ENCODE results near the gene NRXN3.

Gene NRXN3

GRCh38 chr14:78701246-78701645 is 531.1 kb downstream of the NRXN3 start:
- Histone ChIP-seq H3K9ac (ENCODE audit: low read length) (no peak overlapping the region), H3K4me1 (ENCODE audit: control insufficient read depth, insufficient read depth, low read length) (no peaks in the 10 kb centered on the region), H3K36me3 (ENCODE audit: control insufficient read depth, insufficient read depth, low read length) (no peaks in the 10 kb centered on the region), H3K27me3 (ENCODE audit: control insufficient read depth, insufficient read depth, low read length) (no peaks in the 10 kb centered on the region), H3K9me3 (ENCODE audit: control insufficient read depth, low read length) (no peaks in the 10 kb centered on the region), H3K4me3 (ENCODE audit: low read length) (no peak overlapping the region)

- no peaks in the 10 kb centered on the region for H3K4me1 ChIP-seq (ENCODE audit: control insufficient read depth, insufficient read depth, low read length)
- H3K36me3 ChIP-seq (ENCODE audit: control insufficient read depth, insufficient read depth, low read length): no peaks in the 10 kb centered on the region
- H3K9ac ChIP-seq (ENCODE audit: low read length): no peak overlapping the region
- H3K27me3 ChIP-seq (ENCODE audit: control insufficient read depth, insufficient read depth, low read length): peaks cover 3% of the 10 kb centered on the region
- no peaks in the 10 kb centered on the region for H3K9me3 ChIP-seq (ENCODE audit: control insufficient read depth, low read length)
- no peak overlapping the region for H3K4me3 ChIP-seq (ENCODE audit: low read length)
Measured at GRCh38 chr14:78704965-78705364, 534.8 kb downstream of the NRXN3 start.

DNA sequence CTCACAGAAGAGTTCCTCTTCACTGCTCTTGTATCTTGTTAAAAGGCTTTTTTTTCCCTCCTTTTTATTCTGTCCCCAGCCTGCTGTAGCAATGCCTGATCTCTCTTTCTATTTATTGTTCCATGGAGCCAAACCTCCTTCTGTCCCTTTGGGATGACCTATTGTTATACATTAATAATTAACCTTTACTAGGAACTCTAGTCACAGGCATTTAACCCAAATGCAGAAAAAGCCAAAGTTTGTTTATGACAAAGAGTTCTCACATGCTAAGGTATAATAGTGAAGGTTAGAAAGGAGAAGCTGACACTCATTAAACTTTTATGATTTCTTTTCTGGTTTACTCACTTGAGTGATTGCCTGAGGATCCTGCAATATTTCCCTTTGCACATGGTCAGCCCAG is 535.8 kb downstream of the NRXN3 start:
- H3K4me3 ChIP-seq (ENCODE audit: low read length): no peak overlapping the region
- H3K27me3 ChIP-seq (ENCODE audit: control insufficient read depth, insufficient read depth, low read length): peaks cover 3% of the 10 kb centered on the region
- no peaks in the 10 kb centered on the region for H3K9me3 ChIP-seq (ENCODE audit: control insufficient read depth, low read length)
- no peaks in the 10 kb centered on the region for H3K36me3 ChIP-seq (ENCODE audit: control insufficient read depth, insufficient read depth, low read length)
- no peak overlapping the region for H3K9ac ChIP-seq (ENCODE audit: low read length)
- H3K4me1 ChIP-seq (ENCODE audit: control insufficient read depth, insufficient read depth, low read length): no peaks in the 10 kb centered on the region

- no peaks in the 10 kb centered on the region for H3K9me3 ChIP-seq (ENCODE audit: control insufficient read depth, low read length)
- H3K9ac ChIP-seq (ENCODE audit: low read length): no peak overlapping the region
- H3K36me3 ChIP-seq (ENCODE audit: control insufficient read depth, insufficient read depth, low read length): no peaks in the 10 kb centered on the region
- H3K27me3 ChIP-seq (ENCODE audit: control insufficient read depth, insufficient read depth, low read length): peaks cover 3% of the 10 kb centered on the region
- no peak overlapping the region for H3K4me3 ChIP-seq (ENCODE audit: low read length)
- H3K4me1 ChIP-seq (ENCODE audit: control insufficient read depth, insufficient read depth, low read length): no peaks in the 10 kb centered on the region
Measured at GRCh38 chr14:78709795-78710557, 539.8 kb downstream of the NRXN3 start.

DNA sequence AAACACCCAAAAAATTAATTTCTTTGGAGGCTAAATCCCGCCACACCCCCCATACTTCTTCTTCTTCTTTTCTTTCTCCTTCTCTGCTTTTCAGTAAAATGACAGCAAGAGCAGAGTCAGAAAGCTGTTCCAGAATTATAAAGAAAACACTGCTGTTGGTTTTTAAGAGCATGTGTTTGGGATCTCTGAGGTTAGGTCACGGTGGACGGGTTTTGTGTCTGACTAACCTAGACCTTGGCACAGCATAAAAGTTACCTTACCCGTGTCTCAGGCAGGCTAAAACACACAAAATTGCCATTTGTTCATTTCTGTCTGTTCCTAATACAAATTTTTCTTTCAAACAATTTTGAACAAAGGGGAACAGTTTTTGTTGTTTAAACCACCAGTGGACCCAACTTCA is 540.8 kb downstream of the NRXN3 start:
- Histone ChIP-seq H3K4me3 (ENCODE audit: low read length) (no peak overlapping the region), H3K9ac (ENCODE audit: low read length) (no peak overlapping the region), H3K4me1 (ENCODE audit: control insufficient read depth, insufficient read depth, low read length) (no peaks in the 10 kb centered on the region), H3K36me3 (ENCODE audit: control insufficient read depth, insufficient read depth, low read length) (no peaks in the 10 kb centered on the region), H3K27me3 (ENCODE audit: control insufficient read depth, insufficient read depth, low read length) (peaks cover 3% of the 10 kb centered on the region), H3K9me3 (ENCODE audit: control insufficient read depth, low read length) (no peaks in the 10 kb centered on the region)

- H3K36me3 ChIP-seq (ENCODE audit: control insufficient read depth, insufficient read depth, low read length): no peaks in the 10 kb centered on the region
- H3K9me3 ChIP-seq (ENCODE audit: control insufficient read depth, low read length): no peaks in the 10 kb centered on the region
- peaks cover 3% of the 10 kb centered on the region for H3K27me3 ChIP-seq (ENCODE audit: control insufficient read depth, insufficient read depth, low read length)
- no peak overlapping the region for H3K4me3 ChIP-seq (ENCODE audit: low read length)
- no peak overlapping the region for H3K9ac ChIP-seq (ENCODE audit: low read length)
- H3K4me1 ChIP-seq (ENCODE audit: control insufficient read depth, insufficient read depth, low read length): no peaks in the 10 kb centered on the region
Measured at GRCh38 chr14:78713716-78714115, 543.5 kb downstream of the NRXN3 start.

DNA sequence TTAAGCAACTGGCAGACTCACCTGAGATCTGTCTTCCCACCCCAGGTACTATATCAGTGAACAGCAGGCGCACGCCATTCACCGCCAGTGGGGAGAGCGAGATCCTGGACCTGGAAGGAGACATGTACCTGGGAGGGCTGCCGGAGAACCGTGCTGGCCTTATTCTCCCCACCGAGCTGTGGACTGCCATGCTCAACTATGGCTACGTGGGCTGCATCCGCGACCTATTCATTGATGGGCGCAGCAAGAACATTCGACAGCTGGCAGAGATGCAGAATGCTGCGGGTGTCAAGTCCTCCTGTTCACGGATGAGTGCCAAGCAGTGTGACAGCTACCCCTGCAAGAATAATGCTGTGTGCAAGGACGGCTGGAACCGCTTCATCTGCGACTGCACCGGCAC is 544.5 kb downstream of the NRXN3 start:
- H3K4me1 ChIP-seq (ENCODE audit: control insufficient read depth, insufficient read depth, low read length): no peaks in the 10 kb centered on the region
- H3K9ac ChIP-seq (ENCODE audit: low read length): no peak overlapping the region
- no peaks in the 10 kb centered on the region for H3K9me3 ChIP-seq (ENCODE audit: control insufficient read depth, low read length)
- H3K27me3 ChIP-seq (ENCODE audit: control insufficient read depth, insufficient read depth, low read length): no peaks in the 10 kb centered on the region
- H3K36me3 ChIP-seq (ENCODE audit: control insufficient read depth, insufficient read depth, low read length): no peaks in the 10 kb centered on the region
- no peak overlapping the region for H3K4me3 ChIP-seq (ENCODE audit: low read length)

- H3K27me3 ChIP-seq (ENCODE audit: control insufficient read depth, insufficient read depth, low read length): no peaks in the 10 kb centered on the region
- H3K9ac ChIP-seq (ENCODE audit: low read length): no peak overlapping the region
- no peaks in the 10 kb centered on the region for H3K9me3 ChIP-seq (ENCODE audit: control insufficient read depth, low read length)
- H3K4me1 ChIP-seq (ENCODE audit: control insufficient read depth, insufficient read depth, low read length): no peaks in the 10 kb centered on the region
- no peak overlapping the region for H3K4me3 ChIP-seq (ENCODE audit: low read length)
- H3K36me3 ChIP-seq (ENCODE audit: control insufficient read depth, insufficient read depth, low read length): no peaks in the 10 kb centered on the region
Measured at GRCh38 chr14:78721756-78722480, 551.7 kb downstream of the NRXN3 start.

- H3K4me1 ChIP-seq (ENCODE audit: control insufficient read depth, insufficient read depth, low read length): no peaks in the 10 kb centered on the region
Measured at GRCh38 chr14:78725086-78725485, 554.9 kb downstream of the NRXN3 start.

GRCh38 chr14:78737116-78737515 is 566.9 kb downstream of the NRXN3 start:
- Histone ChIP-seq H3K4me1 (ENCODE audit: control insufficient read depth, insufficient read depth, low read length) (no peaks in the 10 kb centered on the region), H3K9me3 (ENCODE audit: control insufficient read depth, low read length) (no peaks in the 10 kb centered on the region), H3K9ac (ENCODE audit: low read length) (no peak overlapping the region), H3K36me3 (ENCODE audit: control insufficient read depth, insufficient read depth, low read length) (no peaks in the 10 kb centered on the region), H3K27me3 (ENCODE audit: control insufficient read depth, insufficient read depth, low read length) (no peaks in the 10 kb centered on the region), H3K4me3 (ENCODE audit: low read length) (no peak overlapping the region)

More at GRCh38 chr14:78725086-78725485, 554.9 kb downstream of the NRXN3 start:
- no peak overlapping the region for H3K9ac ChIP-seq (ENCODE audit: low read length)
- H3K27me3 ChIP-seq (ENCODE audit: control insufficient read depth, insufficient read depth, low read length): no peaks in the 10 kb centered on the region
- H3K9me3 ChIP-seq (ENCODE audit: control insufficient read depth, low read length): no peaks in the 10 kb centered on the region
- no peak overlapping the region for H3K4me3 ChIP-seq (ENCODE audit: low read length)
- no peaks in the 10 kb centered on the region for H3K36me3 ChIP-seq (ENCODE audit: control insufficient read depth, insufficient read depth, low read length)

DNA sequence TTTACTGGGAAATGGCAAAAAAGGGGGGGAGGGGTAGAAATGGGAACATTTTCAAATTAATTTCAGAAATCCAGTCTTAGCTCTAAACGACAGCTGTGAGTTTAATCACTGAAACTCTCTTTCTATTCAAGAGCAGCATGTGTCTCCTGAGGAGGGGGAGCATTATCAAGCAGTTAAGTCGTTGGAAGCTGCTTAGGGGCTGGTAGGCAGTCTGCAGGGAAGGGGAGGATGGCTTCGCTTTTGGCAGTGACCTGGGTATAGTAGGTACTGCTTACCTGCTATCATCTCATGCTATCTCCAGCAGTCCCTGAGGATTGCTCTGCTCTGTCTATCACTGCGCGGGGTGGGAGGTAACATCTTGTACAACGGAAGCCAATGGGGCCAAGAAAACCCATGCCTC is 567.4 kb downstream of the NRXN3 start:
- H3K4me3 ChIP-seq (ENCODE audit: low read length): no peak overlapping the region
- no peaks in the 10 kb centered on the region for H3K27me3 ChIP-seq (ENCODE audit: control insufficient read depth, insufficient read depth, low read length)
- no peaks in the 10 kb centered on the region for H3K9me3 ChIP-seq (ENCODE audit: control insufficient read depth, low read length)
- no peaks in the 10 kb centered on the region for H3K36me3 ChIP-seq (ENCODE audit: control insufficient read depth, insufficient read depth, low read length)
- H3K4me1 ChIP-seq (ENCODE audit: control insufficient read depth, insufficient read depth, low read length): no peaks in the 10 kb centered on the region
- H3K9ac ChIP-seq (ENCODE audit: low read length): no peak overlapping the region

DNA sequence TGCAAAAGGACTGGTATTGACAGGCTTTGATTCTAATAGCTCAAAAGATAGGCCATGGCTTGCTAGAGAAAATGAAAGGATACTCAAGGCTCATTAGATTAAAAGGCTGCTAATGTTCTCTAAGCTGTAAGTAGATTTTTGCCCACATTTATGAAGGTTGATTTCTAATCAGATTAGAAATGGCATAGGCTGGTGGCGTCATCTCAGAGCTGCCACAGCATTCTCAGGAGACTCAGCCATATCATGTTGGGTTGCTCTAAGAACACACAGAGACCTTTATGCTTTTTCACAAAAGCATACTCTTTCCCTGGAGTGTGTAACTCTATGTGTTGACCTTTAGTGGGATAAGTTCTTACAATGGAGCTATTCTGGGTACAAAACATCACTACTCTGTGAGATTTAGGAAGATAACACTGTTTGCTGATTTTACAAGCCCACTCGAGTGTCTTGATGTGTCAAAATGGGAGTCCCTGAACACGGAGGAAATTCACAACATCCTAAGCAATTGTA is 576.0 kb downstream of the NRXN3 start:
- no peak overlapping the region for H3K4me3 ChIP-seq (ENCODE audit: low read length)
- no peaks in the 10 kb centered on the region for H3K9me3 ChIP-seq (ENCODE audit: control insufficient read depth, low read length)
- H3K36me3 ChIP-seq (ENCODE audit: control insufficient read depth, insufficient read depth, low read length): no peaks in the 10 kb centered on the region
- no peaks in the 10 kb centered on the region for H3K4me1 ChIP-seq (ENCODE audit: control insufficient read depth, insufficient read depth, low read length)
- no peaks in the 10 kb centered on the region for H3K27me3 ChIP-seq (ENCODE audit: control insufficient read depth, insufficient read depth, low read length)
- H3K9ac ChIP-seq (ENCODE audit: low read length): no peak overlapping the region

Measured in mucosa of stomach (tissue), 1 donor.